ENCODE measurements around the gene CSRNP2. TPM values are rescaled to one million over a fixed set of nuclear protein-coding genes. Genes with fewer than 3 reads are reported as not detected.

Gene CSRNP2
- total RNA-seq, 1 donor from 2014 or later: 11.5 TPM

Small RNA genes within 50 kb of the gene (small RNA-seq; reads per million reads assigned to genes)
- not detected for gene RNU6-1273P
- not detected for gene RNU6-87P

Other genes with a start within 250 kb of the CSRNP2 start
- not detected for gene TMPRSS12, start 240.7 kb downstream of the CSRNP2 start, total RNA-seq
- not detected for gene HIGD1C, start 131.1 kb downstream of the CSRNP2 start, total RNA-seq
- 39.1 TPM for gene SLC11A2, start 57.2 kb downstream of the CSRNP2 start, total RNA-seq
- 40.2 TPM for gene LETMD1, start 35.3 kb downstream of the CSRNP2 start, total RNA-seq
- gene TFCP2, start 89.5 kb upstream of the CSRNP2 start, total RNA-seq: 14.6 TPM
- gene POU6F1, start 134.5 kb upstream of the CSRNP2 start, total RNA-seq: 2.6 TPM
- 31.3 TPM for gene DAZAP2, start 155.2 kb upstream of the CSRNP2 start, total RNA-seq
- gene SMAGP, start 186.8 kb upstream of the CSRNP2 start, total RNA-seq: 2.1 TPM
- 3.1 TPM for gene BIN2, start 240.6 kb upstream of the CSRNP2 start, total RNA-seq